Measurements from ENCODE around the gene NACAD.

The NACAD gene

GRCh38 chr7:45068236-45069023 is 20.3 kb downstream of the NACAD start:
- H3K4me1 ChIP-seq (ENCODE audit: control insufficient read depth in 5 of 5, insufficient read depth in 5 of 5, low read length in 5 of 5), result peaks cover 0 to 4% (median 0%) of the 10 kb centered on the region in 5 donors
- no peak overlapping the region for H3K27ac ChIP-seq (ENCODE audit: low read depth, low read length)
- H3K36me3 ChIP-seq (ENCODE audit: control insufficient read depth in 5 of 5, insufficient read depth in 5 of 5, low read length in 5 of 5), result peaks cover 0 to 96% (median 84%) of the 10 kb centered on the region in 5 donors
- H3K4me3 ChIP-seq (ENCODE audit: low read depth in 1 of 5, low read length in 5 of 5), result no peak overlapping the region
- H3K9ac ChIP-seq (ENCODE audit: low read length in 5 of 5), result no peak overlapping the region
- no peaks in the 10 kb centered on the region for H3K27me3 ChIP-seq (ENCODE audit: control insufficient read depth in 5 of 5, insufficient read depth in 4 of 5, low read length in 5 of 5)
- H3K9me3 ChIP-seq (ENCODE audit: control insufficient read depth in 5 of 5, low read length in 5 of 5), result no peaks in the 10 kb centered on the region

- H3K4me1 ChIP-seq (ENCODE audit: control insufficient read depth in 5 of 5, insufficient read depth in 5 of 5, low read length in 5 of 5), result peaks cover 0 to 4% (median 0%) of the 10 kb centered on the region in 5 donors
Observed at GRCh38 chr7:45067582-45067981, 21.2 kb downstream of the NACAD start.

GRCh38 chr7:45066409-45066808 is 22.4 kb downstream of the NACAD start:
- H3K9ac ChIP-seq (ENCODE audit: low read length in 5 of 5), result no peak overlapping the region
- H3K4me3 ChIP-seq (ENCODE audit: low read depth in 1 of 5, low read length in 5 of 5), result no peak overlapping the region
- H3K4me1 ChIP-seq (ENCODE audit: control insufficient read depth in 5 of 5, insufficient read depth in 5 of 5, low read length in 5 of 5), result peaks cover 0 to 3% (median 0%) of the 10 kb centered on the region in 5 donors
- H3K9me3 ChIP-seq (ENCODE audit: control insufficient read depth in 5 of 5, low read length in 5 of 5), result no peaks in the 10 kb centered on the region
- no peaks in the 10 kb centered on the region for H3K27me3 ChIP-seq (ENCODE audit: control insufficient read depth in 5 of 5, insufficient read depth in 4 of 5, low read length in 5 of 5)
- no peak overlapping the region for H3K27ac ChIP-seq (ENCODE audit: low read depth, low read length)
- peaks cover 0 to 80% (median 65%) of the 10 kb centered on the region in 5 donors for H3K36me3 ChIP-seq (ENCODE audit: control insufficient read depth in 5 of 5, insufficient read depth in 5 of 5, low read length in 5 of 5)

More at GRCh38 chr7:45067582-45067981, 21.2 kb downstream of the NACAD start:
- Histone ChIP-seq H3K27ac (ENCODE audit: low read depth, low read length) (no peak overlapping the region), H3K9ac (ENCODE audit: low read length in 5 of 5) (no peak overlapping the region), H3K36me3 (ENCODE audit: control insufficient read depth in 5 of 5, insufficient read depth in 5 of 5, low read length in 5 of 5) (peaks cover 0 to 88% (median 75%) of the 10 kb centered on the region in 5 donors), H3K4me3 (ENCODE audit: low read depth in 1 of 5, low read length in 5 of 5) (no peak overlapping the region), H3K9me3 (ENCODE audit: control insufficient read depth in 5 of 5, low read length in 5 of 5) (no peaks in the 10 kb centered on the region), H3K27me3 (ENCODE audit: control insufficient read depth in 5 of 5, insufficient read depth in 4 of 5, low read length in 5 of 5) (no peaks in the 10 kb centered on the region)

DNA sequence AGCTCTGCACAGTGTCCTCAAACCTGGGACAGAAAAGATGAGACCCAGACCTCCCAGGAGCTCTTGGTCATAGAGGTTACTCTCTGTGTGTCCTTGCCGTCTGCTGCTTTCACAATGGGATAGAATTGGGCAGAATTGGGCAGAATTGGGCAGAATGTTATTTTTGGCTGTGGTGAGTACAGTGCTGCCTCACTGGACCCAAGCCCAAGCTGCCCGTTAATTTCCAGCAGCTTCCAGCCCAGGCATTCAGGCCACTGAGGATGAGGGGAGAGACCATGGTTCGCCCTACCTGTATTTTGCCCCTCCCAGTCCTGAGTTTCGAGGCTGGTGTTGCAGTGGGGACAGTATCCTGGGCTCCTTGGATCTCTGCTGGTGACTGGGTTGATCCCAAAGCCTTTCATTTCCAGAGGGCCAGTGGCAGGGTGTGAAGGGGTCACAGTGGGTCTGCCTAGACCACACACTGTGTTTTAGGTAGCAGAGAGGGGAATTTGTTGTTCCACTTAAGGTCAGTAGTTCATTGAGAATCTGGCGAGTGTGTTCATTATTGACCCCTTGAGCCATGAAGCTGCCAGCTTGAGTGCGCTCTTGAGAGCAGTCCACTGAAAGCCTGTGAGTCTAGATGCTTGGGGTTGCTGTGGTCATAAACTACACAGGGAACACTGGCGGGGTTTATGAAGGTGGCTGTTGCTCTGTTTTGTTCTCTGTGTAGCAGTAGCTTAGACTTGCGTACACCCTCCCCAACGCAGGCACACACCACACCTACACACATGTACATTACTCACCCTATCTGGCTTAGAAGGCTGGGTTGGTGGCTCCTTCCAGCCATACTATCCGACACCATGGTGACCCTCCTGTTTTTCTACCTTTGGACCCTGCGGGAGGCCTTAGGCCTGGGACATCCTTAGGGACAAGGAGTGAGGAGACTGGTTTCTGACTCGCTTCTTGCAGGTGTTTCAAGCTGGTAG is 23.5 kb downstream of the NACAD start:
- H3K36me3 ChIP-seq (ENCODE audit: control insufficient read depth in 5 of 5, insufficient read depth in 5 of 5, low read length in 5 of 5), result peaks cover 0 to 70% (median 57%) of the 10 kb centered on the region in 5 donors

GRCh38 chr7:45064047-45064725 is 24.6 kb downstream of the NACAD start:
- Histone ChIP-seq H3K36me3 (ENCODE audit: control insufficient read depth in 5 of 5, insufficient read depth in 5 of 5, low read length in 5 of 5) (peaks cover 0 to 58% (median 46%) of the 10 kb centered on the region in 5 donors), H3K27ac (ENCODE audit: low read depth, low read length) (no peak overlapping the region), H3K4me1 (ENCODE audit: control insufficient read depth in 5 of 5, insufficient read depth in 5 of 5, low read length in 5 of 5) (peaks cover 0 to 3% (median 0%) of the 10 kb centered on the region in 5 donors), H3K9me3 (ENCODE audit: control insufficient read depth in 5 of 5, low read length in 5 of 5) (no peaks in the 10 kb centered on the region), H3K27me3 (ENCODE audit: control insufficient read depth in 5 of 5, insufficient read depth in 4 of 5, low read length in 5 of 5) (no peaks in the 10 kb centered on the region), H3K9ac (ENCODE audit: low read length in 5 of 5) (no peak overlapping the region), H3K4me3 (ENCODE audit: low read depth in 1 of 5, low read length in 5 of 5) (no peak overlapping the region)

More for the DNA sequence above, 23.5 kb downstream of the NACAD start:
- H3K27me3 ChIP-seq (ENCODE audit: control insufficient read depth in 5 of 5, insufficient read depth in 4 of 5, low read length in 5 of 5), result no peaks in the 10 kb centered on the region
- peaks cover 0 to 3% (median 0%) of the 10 kb centered on the region in 5 donors for H3K4me1 ChIP-seq (ENCODE audit: control insufficient read depth in 5 of 5, insufficient read depth in 5 of 5, low read length in 5 of 5)
- H3K27ac ChIP-seq (ENCODE audit: low read depth, low read length), result no peak overlapping the region
- H3K9me3 ChIP-seq (ENCODE audit: control insufficient read depth in 5 of 5, low read length in 5 of 5), result no peaks in the 10 kb centered on the region
- no peak overlapping the region for H3K4me3 ChIP-seq (ENCODE audit: low read depth in 1 of 5, low read length in 5 of 5)
- no peak overlapping the region for H3K9ac ChIP-seq (ENCODE audit: low read length in 5 of 5)

GRCh38 chr7:45061806-45062425 is 26.9 kb downstream of the NACAD start:
- Histone ChIP-seq H3K9ac (ENCODE audit: low read length in 5 of 5) (no peak overlapping the region), H3K27me3 (ENCODE audit: control insufficient read depth in 5 of 5, insufficient read depth in 4 of 5, low read length in 5 of 5) (no peaks in the 10 kb centered on the region), H3K4me3 (ENCODE audit: low read depth in 1 of 5, low read length in 5 of 5) (no peak overlapping the region), H3K36me3 (ENCODE audit: control insufficient read depth in 5 of 5, insufficient read depth in 5 of 5, low read length in 5 of 5) (peaks cover 0 to 37% (median 27%) of the 10 kb centered on the region in 5 donors), H3K4me1 (ENCODE audit: control insufficient read depth in 5 of 5, insufficient read depth in 5 of 5, low read length in 5 of 5) (no peaks in the 10 kb centered on the region), H3K27ac (ENCODE audit: low read depth, low read length) (no peak overlapping the region), H3K9me3 (ENCODE audit: control insufficient read depth in 5 of 5, low read length in 5 of 5) (no peaks in the 10 kb centered on the region)

- no peak overlapping the region for H3K4me3 ChIP-seq (ENCODE audit: low read depth in 1 of 5, low read length in 5 of 5)
- no peaks in the 10 kb centered on the region for H3K4me1 ChIP-seq (ENCODE audit: control insufficient read depth in 5 of 5, insufficient read depth in 5 of 5, low read length in 5 of 5)
- H3K27me3 ChIP-seq (ENCODE audit: control insufficient read depth in 5 of 5, insufficient read depth in 4 of 5, low read length in 5 of 5), result no peaks in the 10 kb centered on the region
- H3K9ac ChIP-seq (ENCODE audit: low read length in 5 of 5), result no peak overlapping the region
- no peak overlapping the region for H3K27ac ChIP-seq (ENCODE audit: low read depth, low read length)
- no peaks in the 10 kb centered on the region for H3K9me3 ChIP-seq (ENCODE audit: control insufficient read depth in 5 of 5, low read length in 5 of 5)
- H3K36me3 ChIP-seq (ENCODE audit: control insufficient read depth in 5 of 5, insufficient read depth in 5 of 5, low read length in 5 of 5), result peaks cover 0 to 32% (median 25%) of the 10 kb centered on the region in 5 donors
Observed at GRCh38 chr7:45061352-45061751, 27.4 kb downstream of the NACAD start.

- H3K9ac ChIP-seq (ENCODE audit: low read length in 5 of 5), result no peak overlapping the region
- H3K27ac ChIP-seq (ENCODE audit: low read depth, low read length), result no peak overlapping the region
- no peaks in the 10 kb centered on the region for H3K27me3 ChIP-seq (ENCODE audit: control insufficient read depth in 5 of 5, insufficient read depth in 4 of 5, low read length in 5 of 5)
- peaks cover 0 to 22% (median 18%) of the 10 kb centered on the region in 5 donors for H3K36me3 ChIP-seq (ENCODE audit: control insufficient read depth in 5 of 5, insufficient read depth in 5 of 5, low read length in 5 of 5)
- H3K9me3 ChIP-seq (ENCODE audit: control insufficient read depth in 5 of 5, low read length in 5 of 5), result no peaks in the 10 kb centered on the region
- H3K4me1 ChIP-seq (ENCODE audit: control insufficient read depth in 5 of 5, insufficient read depth in 5 of 5, low read length in 5 of 5), result no peaks in the 10 kb centered on the region
- H3K4me3 ChIP-seq (ENCODE audit: low read depth in 1 of 5, low read length in 5 of 5), result no peak overlapping the region
Observed at GRCh38 chr7:45060295-45060694, 28.5 kb downstream of the NACAD start.

DNA sequence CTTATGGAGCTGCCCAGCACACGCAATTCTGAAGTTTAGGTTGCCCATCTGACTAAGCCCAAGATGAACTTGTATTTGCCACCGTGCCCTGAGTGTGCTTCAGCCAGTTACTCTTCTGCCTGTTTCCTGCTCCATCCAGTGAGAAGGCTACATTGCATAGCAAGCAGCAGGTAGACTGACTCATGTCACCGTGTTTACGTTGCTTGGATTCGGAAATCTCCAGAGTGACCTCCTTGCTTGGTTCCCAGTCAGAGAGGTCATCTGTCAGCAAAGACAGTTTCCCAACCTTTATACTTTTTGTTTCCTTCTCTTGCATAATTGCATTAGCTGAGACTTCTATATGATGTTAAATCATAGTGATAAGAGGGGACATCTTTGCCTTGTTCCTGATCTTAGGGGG is 30.9 kb downstream of the NACAD start:
- Histone ChIP-seq H3K9ac (ENCODE audit: low read length in 5 of 5) (no peak overlapping the region), H3K36me3 (ENCODE audit: control insufficient read depth in 5 of 5, insufficient read depth in 5 of 5, low read length in 5 of 5) (peaks cover 0 to 16% (median 6%) of the 10 kb centered on the region in 5 donors), H3K4me1 (ENCODE audit: control insufficient read depth in 5 of 5, insufficient read depth in 5 of 5, low read length in 5 of 5) (no peaks in the 10 kb centered on the region), H3K27me3 (ENCODE audit: control insufficient read depth in 5 of 5, insufficient read depth in 4 of 5, low read length in 5 of 5) (no peaks in the 10 kb centered on the region), H3K4me3 (ENCODE audit: low read depth in 1 of 5, low read length in 5 of 5) (no peak overlapping the region), H3K9me3 (ENCODE audit: control insufficient read depth in 5 of 5, low read length in 5 of 5) (no peaks in the 10 kb centered on the region), H3K27ac (ENCODE audit: low read depth, low read length) (no peak overlapping the region)
